ENCODE measurements around the gene ESAM.

The ESAM gene

GRCh38 chr11:124769806-124770774, 8.0 kb upstream of the ESAM start:
- no peak for DNase-seq

- DNase-seq = no peak
These were observed 6.8 kb upstream of the ESAM start for GRCh38 chr11:124768914-124769313.

GRCh38 chr11:124766156-124766555, 4.1 kb upstream of the ESAM start:
- no peak for DNase-seq

- peak; percentile 92 for DNase-seq
These were observed 1.3 kb upstream of the ESAM start for GRCh38 chr11:124763156-124763947.

GRCh38 chr11:124762624-124763155, 600 bp upstream of the ESAM start:
- peak; percentile 45 for DNase-seq

- no peak for DNase-seq
These were observed 587 bp downstream of the ESAM start for GRCh38 chr11:124761301-124762104.

- no peak for DNase-seq
These were observed 1.3 kb downstream of the ESAM start for GRCh38 chr11:124760806-124761205.

GRCh38 chr11:124760205-124760652, 1.9 kb downstream of the ESAM start:
- no peak for DNase-seq

GRCh38 chr11:124759266-124760204, 2.6 kb downstream of the ESAM start:
- no peak for DNase-seq

- peak; percentile 61 for DNase-seq
These were observed 3.5 kb downstream of the ESAM start for GRCh38 chr11:124758355-124759265.

GRCh38 chr11:124757320-124757719, 4.8 kb downstream of the ESAM start:
- no peak for DNase-seq

- no peak for DNase-seq
These were observed 5.3 kb downstream of the ESAM start for GRCh38 chr11:124756753-124757227.

GRCh38 chr11:124756033-124756752, 5.9 kb downstream of the ESAM start:
- no peak for DNase-seq

- DNase-seq = no peak
These were observed 7.4 kb downstream of the ESAM start for GRCh38 chr11:124754710-124755109.

GRCh38 chr11:124754309-124754708, 7.8 kb downstream of the ESAM start:
- DNase-seq = no peak

- DNase-seq = no peak
These were observed 8.5 kb downstream of the ESAM start for GRCh38 chr11:124753624-124754023.

- no peak for DNase-seq
These were observed 8.9 kb downstream of the ESAM start for GRCh38 chr11:124753205-124753604.

GRCh38 chr11:124752471-124753102, 9.5 kb downstream of the ESAM start:
- DNase-seq = no peak

Measured in NCI-H1105 treated with DMSO at 0.1 percent for 48 hours (cell line).